HEK293 (cell line): ENCODE results near the gene TMEM151B.

Experiments used
- CTCF ChIA-PET: fragments of 350-600 bp; formaldehyde crosslinking; extraction: SDS; loops from one replicate; lab custom pipeline; 2021; ENCODE audit warnings: antibody characterized with exemption; lab: Yijun Ruan, JAX
- POLR2A ChIA-PET: fragments of 300-600 bp; formaldehyde crosslinking; extraction: SDS; loops from one replicate; lab custom pipeline; 2020; ENCODE audit warnings: antibody characterized with exemption, inconsistent platforms; lab: Yijun Ruan, JAX
- H3K27ac ChIP-seq: fragments of 200-500 bp; sonication (Bioruptor generic); 2 replicates; pipeline ENCODE4 v1.5.1; 2014; ENCODE audit warnings: low read depth, low read length, control low read depth, inconsistent platforms; ENCODE audit errors: extremely low read depth
- H3K36me3 ChIP-seq, 2 experiments: fragments of 200-500 bp in 1 of 2; sonication (Bioruptor generic) in 1 of 2; 1 replicate in 1 of 2; 2 replicates in 1 of 2; pipeline ENCODE4 v1.5.1; 2014 to 2017; ENCODE audit warnings: inconsistent platforms in 2 of 2, low read length in 2 of 2; ENCODE audit not compliant: control insufficient read depth in 2 of 2, insufficient read depth in 1 of 2
- H3K4me1 ChIP-seq: fragments of 200-500 bp; sonication (Bioruptor generic); 2 replicates; pipeline ENCODE4 v1.5.1; 2014; ENCODE audit warnings: mild to moderate bottlenecking, low read length, inconsistent platforms; ENCODE audit not compliant: control insufficient read depth, insufficient read depth
- H3K4me3 ChIP-seq: 2 replicates; pipeline ENCODE4 v1.5.1; 2011; ENCODE audit warnings: low read depth, mild to moderate bottlenecking, control low read depth, low read length, moderate library complexity
- H3K9me3 ChIP-seq: fragments of 200-500 bp; sonication (Bioruptor generic); 2 replicates; pipeline ENCODE4 v1.5.1; 2014; ENCODE audit warnings: low read depth, low read length, inconsistent platforms; ENCODE audit not compliant: control insufficient read depth, insufficient read depth
- BCL11B ChIP-seq: fragments of 450-650 bp; formaldehyde crosslinking; IDR thresholded peaks from 2 replicates; pipeline ENCODE4 v1.5.1; 2016; ENCODE audit warnings: low read depth, missing biosample characterization, missing genetic modification characterization
- GLIS1 ChIP-seq: fragments of 450-650 bp; formaldehyde crosslinking; IDR thresholded peaks from 2 replicates; pipeline ENCODE4 v1.5.1; 2016; ENCODE audit warnings: missing biosample characterization, missing genetic modification characterization
- GLIS2 ChIP-seq: fragments of 450-650 bp; formaldehyde crosslinking; IDR thresholded peaks from 2 replicates; pipeline ENCODE4 v1.5.1; 2016; ENCODE audit warnings: missing biosample characterization, missing genetic modification characterization
- KLF7 ChIP-seq: fragments of 450-650 bp; formaldehyde crosslinking; IDR thresholded peaks from 2 replicates; pipeline ENCODE4 v1.5.1; 2016; ENCODE audit warnings: missing biosample characterization, missing genetic modification characterization, borderline replicate concordance
- MYNN ChIP-seq: fragments of 450-650 bp; formaldehyde crosslinking; IDR thresholded peaks from 2 replicates; pipeline ENCODE4 v1.5.1; 2016; ENCODE audit warnings: missing biosample characterization, missing genetic modification characterization, borderline replicate concordance
- PRDM1 ChIP-seq: fragments of 450-650 bp; formaldehyde crosslinking; IDR thresholded peaks from 2 replicates; pipeline ENCODE4; 2016; ENCODE audit warnings: missing biosample characterization, missing genetic modification characterization
- REST ChIP-seq: fragments of 450-650 bp; formaldehyde crosslinking; IDR thresholded peaks from 2 replicates; pipeline ENCODE4 v1.5.1; 2016; ENCODE audit warnings: missing biosample characterization, missing genetic modification characterization
- SALL2 ChIP-seq: fragments of 450-650 bp; formaldehyde crosslinking; IDR thresholded peaks from 2 replicates; pipeline ENCODE4 v1.5.0; 2017; ENCODE audit warnings: missing biosample characterization, mild to moderate bottlenecking, missing genetic modification characterization, borderline replicate concordance
- SCRT1 ChIP-seq: fragments of 450-650 bp; formaldehyde crosslinking; IDR thresholded peaks from 2 replicates; pipeline ENCODE4 v1.5.1; 2016; ENCODE audit warnings: missing biosample characterization, missing genetic modification characterization, borderline replicate concordance
- SP2 ChIP-seq: fragments of 450-650 bp; formaldehyde crosslinking; IDR thresholded peaks from 2 replicates; pipeline ENCODE4 v1.5.1; 2016; ENCODE audit warnings: missing biosample characterization, missing genetic modification characterization
- SP3 ChIP-seq: fragments of 450-650 bp; formaldehyde crosslinking; IDR thresholded peaks from 2 replicates; pipeline ENCODE4 v1.5.1; 2016; ENCODE audit warnings: missing biosample characterization, missing genetic modification characterization
- ZBTB26 ChIP-seq: fragments of 450-650 bp; formaldehyde crosslinking; optimal IDR thresholded peaks from 2 replicates; pipeline ENCODE3; 2016; ENCODE audit warnings: missing biosample characterization, mild to moderate bottlenecking, missing genetic modification characterization
- ZNF10 ChIP-seq: fragments of 450-650 bp; formaldehyde crosslinking; IDR thresholded peaks from 2 replicates; pipeline ENCODE4 v1.5.1; 2017; ENCODE audit warnings: missing biosample characterization, missing genetic modification characterization
- ZNF214 ChIP-seq: fragments of 450-650 bp; formaldehyde crosslinking; IDR thresholded peaks from 2 replicates; pipeline ENCODE4 v1.5.1; 2017; ENCODE audit warnings: missing biosample characterization, mild to moderate bottlenecking, missing genetic modification characterization, borderline replicate concordance
- ZNF239 ChIP-seq: fragments of 450-650 bp; formaldehyde crosslinking; IDR thresholded peaks from 2 replicates; pipeline ENCODE4 v1.5.1; 2016; ENCODE audit warnings: missing biosample characterization, missing genetic modification characterization
- ZNF266 ChIP-seq: fragments of 450-650 bp; formaldehyde crosslinking; IDR thresholded peaks from 2 replicates; pipeline ENCODE4 v1.5.1; 2016; ENCODE audit warnings: missing biosample characterization, missing genetic modification characterization, low read depth
- ZNF280D ChIP-seq: fragments of 450-650 bp; formaldehyde crosslinking; IDR thresholded peaks from 2 replicates; pipeline ENCODE4 v1.5.1; 2016; ENCODE audit warnings: missing biosample characterization, missing genetic modification characterization
- ZNF354C ChIP-seq: fragments of 450-650 bp; formaldehyde crosslinking; IDR thresholded peaks from 2 replicates; pipeline ENCODE4 v1.5.1; 2016; ENCODE audit warnings: missing biosample characterization, missing genetic modification characterization, low read depth, borderline replicate concordance
- ZNF391 ChIP-seq: fragments of 450-650 bp; formaldehyde crosslinking; IDR thresholded peaks from 2 replicates; pipeline ENCODE4 v1.5.1; 2016; ENCODE audit warnings: low read depth, missing biosample characterization, missing genetic modification characterization, borderline replicate concordance
- ZNF514 ChIP-seq: fragments of 450-650 bp; formaldehyde crosslinking; IDR thresholded peaks from 2 replicates; pipeline ENCODE4 v1.5.1; 2016; ENCODE audit warnings: missing biosample characterization, missing genetic modification characterization
- ZNF626 ChIP-seq: fragments of 450-650 bp; sonication (Bioruptor Pico); formaldehyde crosslinking; IDR thresholded peaks from 2 replicates; pipeline ENCODE4 v1.5.1; 2018; ENCODE audit warnings: missing biosample characterization, missing genetic modification characterization, inconsistent platforms

Gene TMEM151B

GRCh38 chr6:44268095-44268628 is 2.1 kb upstream of the TMEM151B start (continued):
- TF ChIP-seq MYNN (tag by site-specific recombination) = no peak

- POLR2A ChIA-PET = interaction anchor here (0.6 to 1.9 kb wide), 5 partner anchors 9 to 118 kb away, joined by 3 to 14 read pairs (median 3); partner anchors contain the start of gene CDC5L
- TF ChIP-seq SP2 (tag by site-specific recombination) (no peak), PRDM1 (tag by site-specific recombination) (no peak), ZNF214 (tag by site-specific recombination) (no peak), BCL11B (tag by site-specific recombination) (no peak), ZNF280D (tag by site-specific recombination) (no peak), KLF7 (tag by site-specific recombination) (no peak), ZNF514 (no peak), ZNF391 (tag by site-specific recombination) (no peak)
Measured at GRCh38 chr6:44269178-44269920, 901 bp upstream of the TMEM151B start.

GRCh38 chr6:44270526-44271405 is 516 bp downstream of the TMEM151B start:
- Histone ChIP-seq H3K4me3 (peak overlapping the region; percentile 33), H3K4me1 (no peaks in the 10 kb centered on the region), H3K36me3 (no peaks in the 10 kb centered on the region), H3K9me3 (no peaks in the 10 kb centered on the region), H3K27ac (no peak overlapping the region)
- CTCF ChIA-PET = interaction anchor here (0.6 to 7.2 kb wide), 7 partner anchors 8 to 404 kb away, joined by 3 to 208 read pairs (median 32); partner anchors contain the start of gene AARS2
- POLR2A ChIA-PET = interaction anchor here (1.4 to 1.9 kb wide), 2 partner anchors 24 to 47 kb away, joined by 3 to 8 read pairs; partner anchors contain the start of gene HSP90AB1
- TF ChIP-seq ZNF354C (tag by site-specific recombination) = no peak
- no peak for TF ChIP-seq ZNF10 (tag by site-specific recombination)
- peak; percentile 29; the same call in 1 of the 2 replicates for TF ChIP-seq GLIS2 (tag by site-specific recombination)
- TF ChIP-seq SCRT1 (tag by site-specific recombination) = no peak
- TF ChIP-seq SP3 (tag by site-specific recombination) = peak; percentile 42; the same call in 1 of the 2 replicates
- peak; percentile 68 for TF ChIP-seq REST (tag by site-specific recombination)
- TF ChIP-seq ZBTB26 = peak; percentile 16
- no peak for TF ChIP-seq ZNF626 (tag by site-specific recombination)
- TF ChIP-seq ZNF239 (tag by site-specific recombination) = no peak
- no peak for TF ChIP-seq SALL2
- TF ChIP-seq SP2 (tag by site-specific recombination) = peak; percentile 31; the same call in 1 of the 2 replicates
- peak; percentile 45; the same call in 1 of the 2 replicates for TF ChIP-seq GLIS1 (tag by site-specific recombination)
- no peak for TF ChIP-seq ZNF266 (tag by site-specific recombination)

More at GRCh38 chr6:44269178-44269920, 901 bp upstream of the TMEM151B start:
- Histone ChIP-seq H3K4me1 (peaks cover 4% of the 10 kb centered on the region; the same call in 1 of the 2 replicates), H3K36me3 (no peaks in the 10 kb centered on the region), H3K9me3 (no peaks in the 10 kb centered on the region), H3K4me3 (no peak overlapping the region), H3K27ac (no peak overlapping the region)
- CTCF ChIA-PET = interaction anchor here (0.6 to 7.2 kb wide), 18 partner anchors 10 to 1653 kb away, joined by 3 to 208 read pairs (median 4); partner anchors contain the start of gene AARS2
